ENCODE measurements around the gene GEN1.
"Not testable (repeated sequence)": the region's sequence is repeated elsewhere in the genome, so short reads cannot be mapped to it uniquely, and the experiment has no call there.

Gene GEN1

GRCh38 chr2:17823646-17824045 lies 69.7 kb downstream of the GEN1 start:
- H3K36me3 Mint-ChIP-seq, H3K9me3 Mint-ChIP-seq, H3K4me3 Mint-ChIP-seq: not testable (repeated sequence)

GRCh38 chr2:17827316-17827715 lies 73.4 kb downstream of the GEN1 start:
- H3K36me3 Mint-ChIP-seq = no peaks in the 10 kb centered on the region
- no peaks in the 10 kb centered on the region for H3K9me3 Mint-ChIP-seq
- H3K4me3 Mint-ChIP-seq = no peak overlapping the region
- no peak overlapping the region for H3K27ac Mint-ChIP-seq
- peaks cover 17% of the 10 kb centered on the region for H3K27me3 Mint-ChIP-seq
- no peaks in the 10 kb centered on the region for H3K4me1 Mint-ChIP-seq

More at GRCh38 chr2:17823646-17824045, 69.7 kb downstream of the GEN1 start:
- H3K4me1 Mint-ChIP-seq, H3K27me3 Mint-ChIP-seq, H3K27ac Mint-ChIP-seq: not testable (repeated sequence)

- H3K36me3 Mint-ChIP-seq = no peaks in the 10 kb centered on the region
- H3K9me3 Mint-ChIP-seq = no peaks in the 10 kb centered on the region
- H3K4me3 Mint-ChIP-seq = no peak overlapping the region
- no peaks in the 10 kb centered on the region for H3K4me1 Mint-ChIP-seq
- H3K27me3 Mint-ChIP-seq = peaks cover 18% of the 10 kb centered on the region
- H3K27ac Mint-ChIP-seq = no peak overlapping the region
Observed at GRCh38 chr2:17827785-17828184, 73.8 kb downstream of the GEN1 start.

- Mint-ChIP-seq H3K9me3 (no peaks in the 10 kb centered on the region), H3K4me3 (no peak overlapping the region), H3K36me3 (no peaks in the 10 kb centered on the region), H3K27ac (no peak overlapping the region), H3K27me3 (peaks cover 18% of the 10 kb centered on the region), H3K4me1 (no peaks in the 10 kb centered on the region)
Observed at GRCh38 chr2:17830053-17831034, 76.4 kb downstream of the GEN1 start.

- Mint-ChIP-seq H3K4me1 (no peaks in the 10 kb centered on the region), H3K36me3 (no peaks in the 10 kb centered on the region), H3K27ac (no peak overlapping the region), H3K4me3 (no peak overlapping the region), H3K9me3 (no peaks in the 10 kb centered on the region), H3K27me3 (peaks cover 11% of the 10 kb centered on the region)
Observed at GRCh38 chr2:17835516-17835915, 81.6 kb downstream of the GEN1 start.

All from activated naive CD4-positive, alpha-beta T cell treated with anti-CD3 and anti-CD28 coated beads, Interleukin-2, amount 50 U/mL, for 24 hours (primary cell).